RWPE2 (cell line): ENCODE measurements around the gene SC5D.

Experiments used
- ATAC-seq: fragments of 200-7000 bp; cut with Tn5 transposase; 3 replicates; pipeline ENCODE4 v1.9.1; 2021; ENCODE audit warnings: low read depth
- DNase-seq: peaks from one replicate; pipeline ENCODE4 v3.0.0-alpha.2; 2020; ENCODE audit warnings: low spot score
- H3K27ac ChIP-seq: fragments of 450-650 bp; 2 replicates; pipeline ENCODE4 v1.5.1; 2017; ENCODE audit warnings: mild to moderate bottlenecking; ENCODE audit not compliant: poor library complexity, severe bottlenecking
- H3K27me3 ChIP-seq: fragments of 250-450 bp; sonication (Bioruptor Pico); 2 replicates; pipeline ENCODE4 v1.5.1; 2021; ENCODE audit warnings: mild to moderate bottlenecking, moderate library complexity; ENCODE audit not compliant: insufficient read depth, poor library complexity, severe bottlenecking
- H3K36me3 ChIP-seq: fragments of 250-450 bp; sonication (Bioruptor Pico); 2 replicates; pipeline ENCODE4 v1.5.1; 2020; ENCODE audit warnings: low read depth, mild to moderate bottlenecking, moderate library complexity
- H3K4me1 ChIP-seq: fragments of 250-450 bp; sonication (Bioruptor Pico); 2 replicates; pipeline ENCODE4 v1.5.1; 2021; ENCODE audit warnings: mild to moderate bottlenecking, moderate library complexity; ENCODE audit not compliant: insufficient read depth, poor library complexity, severe bottlenecking
- H3K4me3 ChIP-seq: fragments of 250-450 bp; sonication (Bioruptor Pico); 2 replicates; pipeline ENCODE4 v1.5.1; 2021; ENCODE audit warnings: mild to moderate bottlenecking, moderate library complexity; ENCODE audit not compliant: severe bottlenecking
- H3K9me3 ChIP-seq: fragments of 250-450 bp; sonication (Bioruptor Pico); 2 replicates; pipeline ENCODE4 v1.5.1; 2021; ENCODE audit warnings: mild to moderate bottlenecking, moderate library complexity; ENCODE audit not compliant: severe bottlenecking
- CTCF ChIP-seq: fragments of 450-650 bp; IDR thresholded peaks from one replicate; pipeline ENCODE4 v1.5.1; 2017; ENCODE audit warnings: mild to moderate bottlenecking, moderate library complexity; ENCODE audit not compliant: poor library complexity, severe bottlenecking

SC5D gene

GRCh38 chr11:121347813-121348212, 55.2 kb downstream of the SC5D start:
- DNase-seq: no peak
- Histone ChIP-seq H3K9me3 (no peaks in the 10 kb centered on the region), H3K36me3 (no peaks in the 10 kb centered on the region), H3K27ac (no peak overlapping the region), H3K4me1 (no peaks in the 10 kb centered on the region), H3K27me3 (peaks cover 5% of the 10 kb centered on the region), H3K4me3 (no peak overlapping the region)
- no peak for ATAC-seq
- no peak for TF ChIP-seq CTCF

GRCh38 chr11:121348220-121348875, 55.8 kb downstream of the SC5D start:
- Histone ChIP-seq H3K36me3 (no peaks in the 10 kb centered on the region), H3K27ac (no peak overlapping the region), H3K4me1 (no peaks in the 10 kb centered on the region), H3K9me3 (no peaks in the 10 kb centered on the region), H3K27me3 (peaks cover 5% of the 10 kb centered on the region), H3K4me3 (no peak overlapping the region)
- TF ChIP-seq CTCF: no peak
- ATAC-seq (no peak), DNase-seq (no peak)

- H3K36me3 ChIP-seq: no peaks in the 10 kb centered on the region
- TF ChIP-seq CTCF: no peak
- no peak overlapping the region for H3K27ac ChIP-seq
- DNase-seq (no peak), ATAC-seq (no peak)
- H3K4me3 ChIP-seq: no peak overlapping the region
- H3K4me1 ChIP-seq: no peaks in the 10 kb centered on the region
- H3K27me3 ChIP-seq: peaks cover 5% of the 10 kb centered on the region
- no peaks in the 10 kb centered on the region for H3K9me3 ChIP-seq
Observed at GRCh38 chr11:121349790-121350189, 57.2 kb downstream of the SC5D start.

- ATAC-seq: no peak
- H3K36me3 ChIP-seq: no peaks in the 10 kb centered on the region
Observed at GRCh38 chr11:121350314-121351082, 57.9 kb downstream of the SC5D start.

More at GRCh38 chr11:121350314-121351082, 57.9 kb downstream of the SC5D start:
- Histone ChIP-seq H3K4me3 (no peak overlapping the region), H3K9me3 (no peaks in the 10 kb centered on the region), H3K4me1 (no peaks in the 10 kb centered on the region), H3K27me3 (peaks cover 5% of the 10 kb centered on the region), H3K27ac (no peak overlapping the region)
- TF ChIP-seq CTCF: no peak
- DNase-seq: no peak
